Suprapubic skin (tissue), 4 donors: ENCODE results near the gene NFKBIL1.

Experiments
- CTCF ChIP-seq, 2 donors: fragments of 200-600 bp in 1 of 2; fragments of 450-650 bp in 1 of 2; sonication (generic) in 1 of 2; IDR thresholded peaks; one replicate each; pipeline ENCODE4 v1.5.1; 2016 to 2019; ENCODE audit warnings: antibody characterized with exemption in 2 of 2, mild to moderate bottlenecking in 1 of 2, moderate library complexity in 1 of 2
- POLR2A ChIP-seq, 2 donors: fragments of 450-650 bp; IDR thresholded peaks; one replicate each; pipeline ENCODE4 v1.6.1; 2017; ENCODE audit warnings: antibody characterized with exemption in 2 of 2, mild to moderate bottlenecking in 2 of 2, moderate library complexity in 2 of 2
- POLR2AphosphoS5 ChIP-seq, 3 donors: sonication (generic); formaldehyde crosslinking; IDR thresholded peaks; one replicate each; pipeline ENCODE4 v1.6.1; 2017; ENCODE audit warnings: antibody characterized with exemption in 3 of 3

- TF ChIP-seq CTCF (IDR thresholded peaks at IDR 0.05) (no peak), POLR2A (IDR thresholded peaks at IDR 0.05) (no peak), POLR2AphosphoS5 (IDR thresholded peaks at IDR 0.05) (no peak)
Measured at GRCh38 chr6:31510007-31510406, 37.4 kb upstream of the NFKBIL1 start.
